ENCODE results near the gene ZZZ3. TPM values are rescaled to one million over a fixed set of nuclear protein-coding genes. Genes with fewer than 3 reads are reported as not detected.

The ZZZ3 gene
- total and polyA plus RNA-seq, 2 of the 8 experiments (the other 6 are each of a cell fraction or from before 2014, with no cell fraction given): 12.8 to 54.6 TPM

GRCh38 chr1:77706321-77706720 is 23.9 kb upstream of the ZZZ3 start:
- Histone ChIP-seq H2AFZ (ENCODE audit: low read length) (no peak overlapping the region), H2BK5ac (ENCODE audit: low read depth, low read length) (no peak overlapping the region), H2AK5ac (ENCODE audit: low read depth, low read length) (no peak overlapping the region), H4K5ac (ENCODE audit: insufficient read length, low read depth, low read length) (no peak overlapping the region), H2BK20ac (ENCODE audit: low read length) (no peak overlapping the region), H2BK12ac (ENCODE audit: low read depth, low read length) (no peak overlapping the region), H3K79me2 (ENCODE audit: control insufficient read depth in 1 of 2, insufficient read depth in 2 of 2, low read length in 2 of 2) (no peaks in the 10 kb centered on the region), H3K56ac (replicated peaks; ENCODE audit: insufficient read length, low read depth, low read length) (no peak overlapping the region), H3K9me3 (ENCODE audit: insufficient read depth in 2 of 2, low read depth in 1 of 2, low read length in 1 of 2) (no peaks in the 10 kb centered on the region), H2BK15ac (ENCODE audit: low read length) (no peak overlapping the region), H3K4me1 (replicated peaks in 1 of 4; ENCODE audit: control insufficient read depth in 3 of 4, insufficient read depth in 4 of 4, low read length in 3 of 4) (no peaks in the 10 kb centered on the region), H3K23me2 (ENCODE audit: low read depth, low read length) (no peaks in the 10 kb centered on the region; the same call in 1 of the 2 replicates), H2BK120ac (replicated peaks; ENCODE audit: low read depth, low read length) (no peak overlapping the region), H3K18ac (ENCODE audit: extremely low read depth, low read length) (no peak overlapping the region), H3K4ac (replicated peaks; ENCODE audit: insufficient read length, low read depth, low read length) (no peak overlapping the region), H3K14ac (ENCODE audit: insufficient read length) (no peak overlapping the region), H4K20me1 (replicated peaks in 1 of 2; ENCODE audit: control insufficient read depth in 1 of 2, insufficient read depth in 2 of 2, low read length in 2 of 2) (no peaks in the 10 kb centered on the region), H3K27me3 (replicated peaks in 1 of 4; ENCODE audit: control insufficient read depth in 3 of 4, extremely low read depth in 1 of 4, insufficient read depth in 3 of 4, low read length in 3 of 4) (no peaks in the 10 kb centered on the region), H3K27ac (ENCODE audit: low read depth, low read length) (no peak overlapping the region), H3K4me2 (ENCODE audit: insufficient read depth in 1 of 2, low read depth in 2 of 2, low read length in 2 of 2) (no peak overlapping the region), H4K91ac (replicated peaks; ENCODE audit: insufficient read length, low read length) (no peak overlapping the region), H4K8ac (ENCODE audit: extremely low read depth, insufficient read depth, low read length) (no peak overlapping the region), H3K9ac (replicated peaks in 1 of 4; ENCODE audit: extremely low read depth in 1 of 4, low read depth in 3 of 4, low read length in 3 of 4) (no peak overlapping the region), H3K79me1 (ENCODE audit: low read depth, low read length) (no peaks in the 10 kb centered on the region), H3K36me3 (ENCODE audit: control insufficient read depth in 2 of 4, insufficient read depth in 4 of 4, low read length in 3 of 4) (peaks cover 0 to 15% (median 7%) of the 10 kb centered on the region in 4 experiments; a peak in 5 of 8 replicates), H3K23ac (ENCODE audit: insufficient read length) (no peak overlapping the region), H3K4me3 (ENCODE audit: extremely low read depth in 1 of 4, insufficient read depth in 2 of 4, low read depth in 3 of 4, low read length in 4 of 4) (no peak overlapping the region)
- no peak for FAIRE-seq
- ChIA-PET CTCF (ENCODE audit: partially characterized antibody) (no interaction called here), POLR2A (ENCODE audit: partially characterized antibody) (no interaction called here)
- 87% methylated on average over 4 of the region's 4 CpGs; no CpG with 5 or more reads in 1 of the 2 experiments for WGBS, 2 experiments (ENCODE audit: extremely low coverage in 1 of 2, insufficient coverage in 1 of 2, insufficient read length in 1 of 2, insufficient replicate concordance in 2 of 2, low coverage in 1 of 2, low lambda C conversion rate in 2 of 2, missing lambda C conversion rate in 1 of 2)
- no peak for DNase-seq (ENCODE audit: low read depth in 1 of 2, low spot score in 2 of 2)
- TF ChIP-seq PHF8 (conservative IDR thresholded peaks at IDR 0.05; ENCODE audit: low read depth, low read length) (no peak), POU5F1 (IDR thresholded peaks at IDR 0.05; ENCODE audit: low read depth, low read length) (no peak), HDAC6 (IDR thresholded peaks at IDR 0.05; ENCODE audit: low read depth, low read length) (no peak), RAD21 (IDR thresholded peaks at IDR 0.05 in 1 of 2, conservative IDR thresholded peaks at IDR 0.05 in 1 of 2; ENCODE audit: low read depth in 2 of 2, low read length in 2 of 2) (no peak), JUND (IDR thresholded peaks at IDR 0.05; ENCODE audit: low read length) (no peak), SP2 (IDR thresholded peaks at IDR 0.05; ENCODE audit: low read length) (no peak), BRCA1 (IDR thresholded peaks at IDR 0.05; ENCODE audit: low read depth, low read length) (no peak), RNF2 (IDR thresholded peaks at IDR 0.05; ENCODE audit: borderline replicate concordance, low read depth, low read length, missing control alignments, poor library complexity, severe bottlenecking) (no peak), SIN3A (conservative IDR thresholded peaks at IDR 0.05 in 1 of 2, IDR thresholded peaks at IDR 0.05 in 1 of 2; ENCODE audit: low read depth in 1 of 2, low read length in 2 of 2) (no peak), SAP30 (IDR thresholded peaks at IDR 0.05; ENCODE audit: insufficient read depth, insufficient replicate concordance, low read length) (no peak), EGR1 (IDR thresholded peaks at IDR 0.05; ENCODE audit: borderline replicate concordance, low read depth, low read length) (no peak), EP300 (IDR thresholded peaks at IDR 0.05; ENCODE audit: borderline replicate concordance in 1 of 2, low read depth in 2 of 2, low read length in 2 of 2) (no peak)
- TF ChIP-seq, protein P1, sequence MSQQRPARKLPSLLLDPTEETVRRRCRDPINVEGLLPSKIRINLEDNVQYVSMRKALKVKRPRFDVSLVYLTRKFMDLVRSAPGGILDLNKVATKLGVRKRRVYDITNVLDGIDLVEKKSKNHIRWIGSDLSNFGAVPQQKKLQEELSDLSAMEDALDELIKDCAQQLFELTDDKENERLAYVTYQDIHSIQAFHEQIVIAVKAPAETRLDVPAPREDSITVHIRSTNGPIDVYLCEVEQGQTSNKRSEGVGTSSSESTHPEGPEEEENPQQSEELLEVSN (IDR thresholded peaks at IDR 0.05): no peak

All from H1 (cell line).